HepG2 (cell line): ENCODE measurements around the gene ATG2A. TPM values are rescaled to one million over a fixed set of nuclear protein-coding genes. Genes with fewer than 3 reads are reported as not detected.

Experiments used
- CBX1 ChIP-seq: IDR thresholded peaks from one replicate; pipeline ENCODE4 v1.6.1; 2016; ENCODE audit warnings: antibody characterized with exemption, low read depth
- CENPBD1 ChIP-seq: sonication (generic); formaldehyde crosslinking; IDR thresholded peaks from 2 replicates; pipeline ENCODE4 v1.8.0; 2022; ENCODE audit warnings: missing genetic modification reagents, low read depth, mild to moderate bottlenecking, borderline replicate concordance
- DDIT3 ChIP-seq: sonication (generic); formaldehyde crosslinking; IDR thresholded peaks from 2 replicates; pipeline ENCODE4 v1.4.0; 2020; ENCODE audit warnings: mild to moderate bottlenecking, missing genetic modification reagents
- DMAP1 ChIP-seq: IDR thresholded peaks from 2 replicates; pipeline ENCODE4 v1.6.1; 2016
- IRX3 ChIP-seq: sonication (generic); formaldehyde crosslinking; IDR thresholded peaks from 2 replicates; pipeline ENCODE4 v1.8.1; 2023; ENCODE audit warnings: mild to moderate bottlenecking, low read depth, missing genetic modification reagents, borderline replicate concordance
- ISX ChIP-seq: sonication (generic); formaldehyde crosslinking; conservative IDR thresholded peaks from 2 replicates; pipeline ENCODE4 v1.5.0; 2020; ENCODE audit warnings: missing genetic modification reagents
- NR1H2 ChIP-seq: sonication (generic); formaldehyde crosslinking; IDR thresholded peaks from 2 replicates; pipeline ENCODE4 v1.8.1; 2022; ENCODE audit warnings: low read depth, missing genetic modification reagents, borderline replicate concordance
- PHF8 ChIP-seq: sonication (generic); formaldehyde crosslinking; IDR thresholded peaks from 2 replicates; pipeline ENCODE4 v1.5.0; 2020; ENCODE audit warnings: missing genetic modification reagents
- RAD21 ChIP-seq: fragments of 450-650 bp; formaldehyde crosslinking; IDR thresholded peaks from 2 replicates; pipeline ENCODE4 v1.5.0; 2020; ENCODE audit warnings: mild to moderate bottlenecking
- USF2 ChIP-seq, 2 experiments: sonication (generic) in 1 of 2; formaldehyde crosslinking in 1 of 2; IDR thresholded peaks; 2 replicates each; pipeline versions ENCODE4 v1.5.1 to v1.6.1; 2011 to 2020; ENCODE audit warnings: borderline replicate concordance in 1 of 2, low read depth in 1 of 2, low read length in 1 of 2, mild to moderate bottlenecking in 1 of 2, missing genetic modification reagents in 1 of 2, moderate library complexity in 1 of 2
- ZSCAN20 ChIP-seq: sonication (generic); formaldehyde crosslinking; IDR thresholded peaks from 2 replicates; pipeline ENCODE4 v1.4.0; 2020; ENCODE audit warnings: missing genetic modification reagents, mild to moderate bottlenecking, borderline replicate concordance
- polyA plus RNA-seq, 8 experiments: library from polyadenylated mRNA; depleted of rRNA in 3 of 8; stranded (reverse) in 7 of 8; unstranded in 1 of 8; fragments of >200 nt; fragmentation: Illumina TruSeq in 4 of 8; extraction: Trizol in 4 of 8; gene quantifications; 2 replicates each; pipeline versions ENCODE4 v1.2.1 to v1.2.3, GENCODE V29; 2011 to 2016; ENCODE audit warnings: low read depth in 4 of 8, missing spikeins in 1 of 8, mixed read lengths in 1 of 8; ENCODE audit not compliant: insufficient read depth in 1 of 8
- total RNA-seq, 5 experiments: library from RNA; depleted of rRNA; stranded (reverse); fragments of >200 nt; fragmentation: Illumina TruSeq; extraction: Trizol; gene quantifications; 2 replicates each; pipeline ENCODE4 v1.2.3, GENCODE V29; 2016; ENCODE audit warnings: low read depth in 1 of 5
- TF ChIP-seq, protein P1 (sequence below): sonication (generic); formaldehyde crosslinking; IDR thresholded peaks from 2 replicates; pipeline ENCODE4 v1.4.0; 2020; ENCODE audit warnings: missing genetic modification reagents
- TF ChIP-seq, protein P2 (sequence below): sonication (generic); formaldehyde crosslinking; IDR thresholded peaks from 2 replicates; pipeline ENCODE4 v1.4.0; 2020; ENCODE audit warnings: low read depth, mild to moderate bottlenecking, missing genetic modification reagents
- TF ChIP-seq, protein P3 (sequence below): sonication (generic); formaldehyde crosslinking; IDR thresholded peaks from 2 replicates; pipeline ENCODE4 v1.5.1; 2020; ENCODE audit warnings: missing genetic modification reagents, mild to moderate bottlenecking, borderline replicate concordance

Gene ATG2A
- total and polyA plus RNA-seq, 2 of the 13 experiments (the other 11 are each of a cell fraction or from before 2014, with no cell fraction given): 6.7 to 8.0 TPM

DNA sequence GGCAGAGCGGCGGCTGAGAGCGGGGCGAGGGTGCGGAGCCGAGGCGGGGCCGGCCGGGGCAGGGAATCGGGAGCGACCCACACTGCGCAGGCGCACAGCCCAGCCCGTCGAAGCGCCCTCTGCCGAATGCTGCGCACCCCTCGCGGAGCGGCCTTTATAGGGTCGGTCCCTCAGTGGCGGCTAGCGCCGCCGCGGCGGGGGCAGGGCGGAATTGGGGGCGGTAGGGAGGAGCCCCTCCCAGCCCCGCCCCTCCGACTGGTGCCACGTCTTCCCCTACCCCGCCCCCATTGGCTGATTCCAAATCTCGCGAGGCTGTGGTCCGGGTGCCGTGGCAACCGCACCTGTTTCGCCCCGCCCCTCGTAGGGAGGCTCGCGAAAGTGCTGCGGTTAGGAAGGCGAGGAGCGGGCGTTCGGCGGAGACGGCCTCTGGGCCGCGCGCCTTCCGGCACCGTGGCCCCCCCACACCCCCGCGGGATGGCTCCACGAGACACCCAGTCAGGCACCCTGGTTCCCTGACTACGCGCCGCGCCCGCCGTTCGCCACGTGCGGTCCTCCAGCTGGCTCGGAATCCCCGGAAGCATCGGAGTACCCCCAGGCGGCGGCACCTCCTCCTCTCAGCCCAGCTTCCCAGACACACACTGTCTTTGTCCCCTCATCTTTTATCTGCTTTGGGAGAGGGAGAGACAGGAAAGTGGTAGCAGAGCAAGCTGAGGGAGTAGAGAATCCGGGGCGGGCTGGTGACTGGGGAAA, 38.3 kb downstream of the ATG2A start, which contains the start of gene EHD1 (continued):
- TF ChIP-seq DMAP1 (CRISPR knock-in tag) (peak; percentile 90), RAD21 (CRISPR knock-in tag) (peak; percentile 77), NR1H2 (no peak), DDIT3 (CRISPR knock-in tag) (no peak), CENPBD1 (CRISPR knock-in tag) (no peak), ZSCAN20 (CRISPR knock-in tag) (no peak), USF2 (IDR thresholded peaks at IDR 0.05; ENCODE audit: low read depth, low read length) (no peak), USF2 (CRISPR knock-in tag; IDR thresholded peaks at IDR 0.05; ENCODE audit: borderline replicate concordance) (peak; percentile 58; the same call in 1 of the 2 replicates), CBX1 (no peak), ISX (no peak), PHF8 (CRISPR knock-in tag) (peak; percentile 89), IRX3 (CRISPR knock-in tag) (peak; percentile 84; the same call in 1 of the 2 replicates)
- TF ChIP-seq, protein P1, sequence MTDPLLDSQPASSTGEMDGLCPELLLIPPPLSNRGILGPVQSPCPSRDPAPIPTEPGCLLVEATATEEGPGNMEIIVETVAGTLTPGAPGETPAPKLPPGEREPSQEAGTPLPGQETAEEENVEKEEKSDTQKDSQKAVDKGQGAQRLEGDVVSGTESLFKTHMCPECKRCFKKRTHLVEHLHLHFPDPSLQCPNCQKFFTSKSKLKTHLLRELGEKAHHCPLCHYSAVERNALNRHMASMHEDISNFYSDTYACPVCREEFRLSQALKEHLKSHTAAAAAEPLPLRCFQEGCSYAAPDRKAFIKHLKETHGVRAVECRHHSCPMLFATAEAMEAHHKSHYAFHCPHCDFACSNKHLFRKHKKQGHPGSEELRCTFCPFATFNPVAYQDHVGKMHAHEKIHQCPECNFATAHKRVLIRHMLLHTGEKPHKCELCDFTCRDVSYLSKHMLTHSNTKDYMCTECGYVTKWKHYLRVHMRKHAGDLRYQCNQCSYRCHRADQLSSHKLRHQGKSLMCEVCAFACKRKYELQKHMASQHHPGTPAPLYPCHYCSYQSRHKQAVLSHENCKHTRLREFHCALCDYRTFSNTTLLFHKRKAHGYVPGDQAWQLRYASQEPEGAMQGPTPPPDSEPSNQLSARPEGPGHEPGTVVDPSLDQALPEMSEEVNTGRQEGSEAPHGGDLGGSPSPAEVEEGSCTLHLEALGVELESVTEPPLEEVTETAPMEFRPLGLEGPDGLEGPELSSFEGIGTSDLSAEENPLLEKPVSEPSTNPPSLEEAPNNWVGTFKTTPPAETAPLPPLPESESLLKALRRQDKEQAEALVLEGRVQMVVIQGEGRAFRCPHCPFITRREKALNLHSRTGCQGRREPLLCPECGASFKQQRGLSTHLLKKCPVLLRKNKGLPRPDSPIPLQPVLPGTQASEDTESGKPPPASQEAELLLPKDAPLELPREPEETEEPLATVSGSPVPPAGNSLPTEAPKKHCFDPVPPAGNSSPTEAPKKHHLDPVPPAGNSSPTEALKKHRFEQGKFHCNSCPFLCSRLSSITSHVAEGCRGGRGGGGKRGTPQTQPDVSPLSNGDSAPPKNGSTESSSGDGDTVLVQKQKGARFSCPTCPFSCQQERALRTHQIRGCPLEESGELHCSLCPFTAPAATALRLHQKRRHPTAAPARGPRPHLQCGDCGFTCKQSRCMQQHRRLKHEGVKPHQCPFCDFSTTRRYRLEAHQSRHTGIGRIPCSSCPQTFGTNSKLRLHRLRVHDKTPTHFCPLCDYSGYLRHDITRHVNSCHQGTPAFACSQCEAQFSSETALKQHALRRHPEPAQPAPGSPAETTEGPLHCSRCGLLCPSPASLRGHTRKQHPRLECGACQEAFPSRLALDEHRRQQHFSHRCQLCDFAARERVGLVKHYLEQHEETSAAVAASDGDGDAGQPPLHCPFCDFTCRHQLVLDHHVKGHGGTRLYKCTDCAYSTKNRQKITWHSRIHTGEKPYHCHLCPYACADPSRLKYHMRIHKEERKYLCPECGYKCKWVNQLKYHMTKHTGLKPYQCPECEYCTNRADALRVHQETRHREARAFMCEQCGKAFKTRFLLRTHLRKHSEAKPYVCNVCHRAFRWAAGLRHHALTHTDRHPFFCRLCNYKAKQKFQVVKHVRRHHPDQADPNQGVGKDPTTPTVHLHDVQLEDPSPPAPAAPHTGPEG: no peak; the same call in 1 of the 2 replicates
- TF ChIP-seq, protein P2, sequence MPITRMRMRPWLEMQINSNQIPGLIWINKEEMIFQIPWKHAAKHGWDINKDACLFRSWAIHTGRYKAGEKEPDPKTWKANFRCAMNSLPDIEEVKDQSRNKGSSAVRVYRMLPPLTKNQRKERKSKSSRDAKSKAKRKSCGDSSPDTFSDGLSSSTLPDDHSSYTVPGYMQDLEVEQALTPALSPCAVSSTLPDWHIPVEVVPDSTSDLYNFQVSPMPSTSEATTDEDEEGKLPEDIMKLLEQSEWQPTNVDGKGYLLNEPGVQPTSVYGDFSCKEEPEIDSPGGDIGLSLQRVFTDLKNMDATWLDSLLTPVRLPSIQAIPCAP (CRISPR knock-in tag): no peak
- TF ChIP-seq, protein P3, sequence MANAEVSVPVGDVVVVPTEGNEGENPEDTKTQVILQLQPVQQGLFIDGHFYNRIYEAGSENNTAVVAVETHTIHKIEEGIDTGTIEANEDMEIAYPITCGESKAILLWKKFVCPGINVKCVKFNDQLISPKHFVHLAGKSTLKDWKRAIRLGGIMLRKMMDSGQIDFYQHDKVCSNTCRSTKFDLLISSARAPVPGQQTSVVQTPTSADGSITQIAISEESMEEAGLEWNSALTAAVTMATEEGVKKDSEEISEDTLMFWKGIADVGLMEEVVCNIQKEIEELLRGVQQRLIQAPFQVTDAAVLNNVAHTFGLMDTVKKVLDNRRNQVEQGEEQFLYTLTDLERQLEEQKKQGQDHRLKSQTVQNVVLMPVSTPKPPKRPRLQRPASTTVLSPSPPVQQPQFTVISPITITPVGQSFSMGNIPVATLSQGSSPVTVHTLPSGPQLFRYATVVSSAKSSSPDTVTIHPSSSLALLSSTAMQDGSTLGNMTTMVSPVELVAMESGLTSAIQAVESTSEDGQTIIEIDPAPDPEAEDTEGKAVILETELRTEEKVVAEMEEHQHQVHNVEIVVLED (CRISPR knock-in tag): peak; percentile 71
